GM12878 (cell line): ENCODE data around the gene DLX6. TPM values are rescaled to one million over a fixed set of nuclear protein-coding genes. Genes with fewer than 3 reads are reported as not detected.

ENCODE experiments used
- ATAC-seq: fragments of 200-7000 bp; cut with Tn5 transposase; 3 replicates; pipeline ENCODE4 v1.9.1; 2020; ENCODE audit warnings: mild to moderate bottlenecking, moderate library complexity
- BruUV-seq: library from RNA; stranded (reverse); fragments of 400-500 nt; replicated peaks from 2 replicates; lab custom pipeline; 2021; lab: Mats Ljungman, UMichigan
- CTCF ChIA-PET: fragments of 300-600 bp; sonication (Branson Sonifier 250); formaldehyde crosslinking; extraction: SDS; loops from one replicate; lab custom pipeline; 2021; ENCODE audit warnings: inconsistent platforms; lab: Yijun Ruan, JAX
- POLR2A ChIA-PET: fragments of 350-600 bp; formaldehyde crosslinking; extraction: SDS; loops from one replicate; lab custom pipeline; 2021; ENCODE audit warnings: inconsistent platforms; lab: Charles Lee
- RAD21 ChIA-PET: fragments of 300-600 bp; sonication (Branson Sonifier 250); formaldehyde crosslinking; loops from one replicate; lab custom pipeline; 2023; ENCODE audit warnings: antibody characterized with exemption; ENCODE audit not compliant: unreplicated experiment; lab: Charles Lee
- SMC1A ChIA-PET: fragments of 300-600 bp; sonication (Branson Sonifier 250); formaldehyde crosslinking; loops from one replicate; lab custom pipeline; 2023; ENCODE audit not compliant: unreplicated experiment, uncharacterized antibody; lab: Charles Lee
- DNase-seq: peaks from one replicate; pipeline ENCODE4 v3.0.0-alpha.2; 2011; ENCODE audit warnings: low read depth, low spot score
- FAIRE-seq: peaks from 3 replicates; lab custom pipeline; 2011; peaks lifted over from hg19 to GRCh38; lab: Jason Lieb, UNC
- H2AFZ ChIP-seq: 2 replicates; pipeline ENCODE4 v1.6.0; 2011; ENCODE audit warnings: low read depth, low read length, control low read depth; ENCODE audit not compliant: control insufficient read depth
- H3K27ac ChIP-seq: 2 replicates; pipeline ENCODE4 v1.5.1; 2011; ENCODE audit warnings: control low read depth; ENCODE audit not compliant: control insufficient read depth, insufficient read depth
- H3K27me3 ChIP-seq, 2 experiments: replicated peaks in 1 of 2; 2 replicates each; pipeline versions ENCODE4 v1.6.0 to v1.6.1; 2011; ENCODE audit warnings: low read length in 1 of 2; ENCODE audit not compliant: control insufficient read depth in 2 of 2, insufficient read depth in 2 of 2
- H3K36me3 ChIP-seq, 2 experiments: 2 replicates each; pipeline ENCODE4 v1.5.1; 2011; ENCODE audit warnings: low read length in 1 of 2; ENCODE audit not compliant: control insufficient read depth in 2 of 2, insufficient read depth in 2 of 2
- H3K4me1 ChIP-seq: 2 replicates; pipeline ENCODE4 v1.6.1; 2011; ENCODE audit warnings: mild to moderate bottlenecking, low read length, moderate library complexity, mixed read lengths; ENCODE audit not compliant: control insufficient read depth, insufficient read depth
- H3K4me2 ChIP-seq: 2 replicates; pipeline ENCODE4 v1.6.0; 2011; ENCODE audit warnings: control low read depth; ENCODE audit not compliant: control insufficient read depth, insufficient read depth
- H3K4me3 ChIP-seq: fragments of 200-600 bp; sonication (generic); 2 replicates; pipeline ENCODE4 v1.5.1; 2016
- H3K79me2 ChIP-seq: 2 replicates; pipeline ENCODE4 v1.6.0; 2011; ENCODE audit warnings: low read length; ENCODE audit not compliant: control insufficient read depth, insufficient read depth
- H3K9ac ChIP-seq: 2 replicates; pipeline ENCODE4 v1.8.0; 2011; ENCODE audit warnings: low read length, control low read depth, mixed read lengths; ENCODE audit not compliant: control insufficient read depth, insufficient read depth
- H3K9me3 ChIP-seq: replicated peaks from 3 replicates; pipeline ENCODE4 v1.5.1; 2011; ENCODE audit warnings: mild to moderate bottlenecking, low read length; ENCODE audit not compliant: control insufficient read depth, insufficient read depth
- H4K20me1 ChIP-seq: 2 replicates; pipeline ENCODE4 v1.6.0; 2011; ENCODE audit not compliant: control insufficient read depth, insufficient read depth
- ATF7 ChIP-seq: fragments of 450-650 bp; IDR thresholded peaks from 2 replicates; pipeline ENCODE4 v1.6.1; 2016; ENCODE audit warnings: low read depth, mild to moderate bottlenecking
- BCLAF1 ChIP-seq: fragments of 450-650 bp; IDR thresholded peaks from 2 replicates; pipeline ENCODE4 v1.6.1; 2017; ENCODE audit warnings: antibody characterized with exemption, mild to moderate bottlenecking, moderate library complexity
- CHD4 ChIP-seq: fragments of 200-600 bp; sonication (generic); IDR thresholded peaks from 2 replicates; pipeline ENCODE4 v1.6.1; 2016; ENCODE audit warnings: mild to moderate bottlenecking
- IKZF2 ChIP-seq, 2 experiments: fragments of 450-650 bp; IDR thresholded peaks; 2 replicates each; pipeline ENCODE4 v1.6.1; 2017; ENCODE audit warnings: mild to moderate bottlenecking in 2 of 2, moderate library complexity in 2 of 2
- IRF4 ChIP-seq: IDR thresholded peaks from 2 replicates; pipeline ENCODE4 v1.6.1; 2011; ENCODE audit warnings: low read depth, low read length
- JUNB ChIP-seq: IDR thresholded peaks from 2 replicates; pipeline ENCODE4 v1.6.1; 2016; ENCODE audit warnings: antibody characterized with exemption, mild to moderate bottlenecking
- MTA3 ChIP-seq: IDR thresholded peaks from 2 replicates; pipeline ENCODE4 v1.6.1; 2012; ENCODE audit warnings: low read length, inconsistent platforms, borderline replicate concordance
- PAX5 ChIP-seq: IDR thresholded peaks from 2 replicates; pipeline ENCODE4 v1.6.1; 2011; ENCODE audit warnings: low read depth, low read length, borderline replicate concordance
- POU2F2 ChIP-seq: IDR thresholded peaks from 3 replicates; pipeline ENCODE4 v1.6.1; 2011; ENCODE audit warnings: low read depth, mild to moderate bottlenecking, low read length, borderline replicate concordance
- SKIL ChIP-seq: fragments of 450-650 bp; IDR thresholded peaks from 2 replicates; pipeline ENCODE4 v1.6.1; 2017; ENCODE audit warnings: mild to moderate bottlenecking, low read depth, inconsistent platforms; ENCODE audit not compliant: poor library complexity, severe bottlenecking
- TARDBP ChIP-seq: IDR thresholded peaks from 2 replicates; pipeline ENCODE4 v1.6.1; 2016; ENCODE audit warnings: borderline replicate concordance
- ZBED1 ChIP-seq: IDR thresholded peaks from 2 replicates; pipeline ENCODE4 v1.6.1; 2016; ENCODE audit warnings: borderline replicate concordance
- ZNF274 ChIP-seq: IDR thresholded peaks from one replicate; pipeline ENCODE4 v1.8.0; 2011; ENCODE audit not compliant: insufficient read length, insufficient read depth
- WGBS: methylation state at CpG from one replicate; pipeline ENCODE4 v1.1.6; 2016; ENCODE audit warnings: low lambda C conversion rate; ENCODE audit not compliant: insufficient replicate concordance, insufficient coverage; ENCODE audit errors: missing lambda C conversion rate; 5-methylcytosine and 5-hydroxymethylcytosine counted together
- in situ Hi-C: fragments of 300-500 bp; cut with MboI; formaldehyde crosslinking; loops from 9 replicates; pipeline ENCODE4 v1.14.3; 2018; ENCODE audit warnings: mixed read lengths
- intact Hi-C: fragments of 100-400 bp; cut with micrococcal nuclease; formaldehyde crosslinking; loops from one replicate; pipeline ENCODE4 v1.14.2; 2022; ENCODE audit not compliant: unreplicated experiment
- polyA plus RNA-seq, 11 experiments: library from polyadenylated mRNA; depleted of rRNA in 4 of 11; unstranded in 6 of 11; stranded (reverse) in 5 of 11; fragments of >200 nt; fragmentation: Nextera tagmentation in 4 of 11; fragmentation: Illumina TruSeq in 1 of 11; extraction: Ambion mirVana in 4 of 11; extraction: Trizol in 1 of 11; gene quantifications; 1 replicate in 1 of 11; 2 replicates in 10 of 11; pipeline versions ENCODE4 v1.2.1 to v1.2.3, GENCODE V29; 2011 to 2016; ENCODE audit warnings: inconsistent platforms in 2 of 11, missing spikeins in 2 of 11, low read depth in 1 of 11
- total RNA-seq, 4 experiments: library from RNA; depleted of rRNA in 3 of 4; stranded (reverse); fragments of >200 nt in 3 of 4; fragmentation: Illumina TruSeq in 1 of 4; extraction: Trizol in 1 of 4; gene quantifications; 2 replicates each; pipeline versions ENCODE4 v1.2.1 to v1.2.3, GENCODE V29; 2013 to 2021
- TF ChIP-seq, protein P1 (sequence below): fragments of 150-350 bp; IDR thresholded peaks from 2 replicates; pipeline ENCODE4 v1.6.1; 2014; ENCODE audit warnings: mild to moderate bottlenecking, low read depth, low read length

Gene DLX6
- total and polyA plus RNA-seq, 10 of the 15 experiments (the other 5 are each of a cell fraction or from before 2014, with no cell fraction given): not detected

- Histone ChIP-seq H3K36me3 (no peaks in the 10 kb centered on the region), H3K4me3 (no peak overlapping the region), H3K9me3 (no peaks in the 10 kb centered on the region), H3K79me2 (no peaks in the 10 kb centered on the region), H3K4me2 (no peak overlapping the region), H3K27me3 (peaks cover 0 to 3% of the 10 kb centered on the region in 2 experiments; a peak in 2 of 4 replicates), H3K9ac (no peak overlapping the region), H2AFZ (no peak overlapping the region), H4K20me1 (no peaks in the 10 kb centered on the region), H3K4me1 (no peaks in the 10 kb centered on the region), H3K27ac (no peak overlapping the region)
- in situ Hi-C loops: no loop called here
- ChIA-PET RAD21 (interaction anchor here (0.6 kb wide), 1 partner anchor 966 kb away, joined by 3 read pairs; no protein-coding TSS in a partner anchor), SMC1A (no interaction called here), POLR2A (no interaction called here), CTCF (no interaction called here)
- DNase-seq (no peak), ATAC-seq (no peak), FAIRE-seq (no peak)
- BruUV-seq: no TSS peak
- WGBS: 0% methylated on average over 1 of the region's 1 CpG
- intact Hi-C loops: no loop called here
- TF ChIP-seq POU2F2 (no peak), SKIL (no peak), MTA3 (no peak), BCLAF1 (no peak), TARDBP (no peak), PAX5 (no peak), ATF7 (no peak), JUNB (no peak), IKZF2 (IDR thresholded peaks at IDR 0.05) (no peak), CHD4 (no peak), ZBED1 (no peak), IRF4 (no peak), ZNF274 (no peak)
- TF ChIP-seq, protein P1, sequence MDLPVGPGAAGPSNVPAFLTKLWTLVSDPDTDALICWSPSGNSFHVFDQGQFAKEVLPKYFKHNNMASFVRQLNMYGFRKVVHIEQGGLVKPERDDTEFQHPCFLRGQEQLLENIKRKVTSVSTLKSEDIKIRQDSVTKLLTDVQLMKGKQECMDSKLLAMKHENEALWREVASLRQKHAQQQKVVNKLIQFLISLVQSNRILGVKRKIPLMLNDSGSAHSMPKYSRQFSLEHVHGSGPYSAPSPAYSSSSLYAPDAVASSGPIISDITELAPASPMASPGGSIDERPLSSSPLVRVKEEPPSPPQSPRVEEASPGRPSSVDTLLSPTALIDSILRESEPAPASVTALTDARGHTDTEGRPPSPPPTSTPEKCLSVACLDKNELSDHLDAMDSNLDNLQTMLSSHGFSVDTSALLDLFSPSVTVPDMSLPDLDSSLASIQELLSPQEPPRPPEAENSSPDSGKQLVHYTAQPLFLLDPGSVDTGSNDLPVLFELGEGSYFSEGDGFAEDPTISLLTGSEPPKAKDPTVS: no peak
Observed at GRCh38 chr7:96986901-96987300, 18.5 kb upstream of the DLX6 start.
